Mucosa of stomach (tissue), 1 donor: ENCODE measurements around the gene FTL.

ENCODE experiments used
- H3K27me3 ChIP-seq: one replicate; pipeline ENCODE4 v1.7.0; 2013; ENCODE audit warnings: mild to moderate bottlenecking, low read length; ENCODE audit not compliant: control insufficient read depth, insufficient read depth
- H3K36me3 ChIP-seq: one replicate; pipeline ENCODE4 v1.7.0; 2013; ENCODE audit warnings: low read length; ENCODE audit not compliant: control insufficient read depth, insufficient read depth
- H3K4me1 ChIP-seq: one replicate; pipeline ENCODE4 v1.7.0; 2013; ENCODE audit warnings: mild to moderate bottlenecking, low read length; ENCODE audit not compliant: control insufficient read depth, insufficient read depth
- H3K4me3 ChIP-seq: one replicate; pipeline ENCODE4 v1.7.0; 2013; ENCODE audit warnings: low read length
- H3K9ac ChIP-seq: one replicate; pipeline ENCODE4 v1.7.0; 2013; ENCODE audit warnings: mild to moderate bottlenecking, low read length, moderate library complexity
- H3K9me3 ChIP-seq: one replicate; pipeline ENCODE4 v1.7.0; 2013; ENCODE audit warnings: mild to moderate bottlenecking, low read length, moderate library complexity; ENCODE audit not compliant: control insufficient read depth
- donor health status: Pancreatic carcinoma.

The FTL gene

DNA sequence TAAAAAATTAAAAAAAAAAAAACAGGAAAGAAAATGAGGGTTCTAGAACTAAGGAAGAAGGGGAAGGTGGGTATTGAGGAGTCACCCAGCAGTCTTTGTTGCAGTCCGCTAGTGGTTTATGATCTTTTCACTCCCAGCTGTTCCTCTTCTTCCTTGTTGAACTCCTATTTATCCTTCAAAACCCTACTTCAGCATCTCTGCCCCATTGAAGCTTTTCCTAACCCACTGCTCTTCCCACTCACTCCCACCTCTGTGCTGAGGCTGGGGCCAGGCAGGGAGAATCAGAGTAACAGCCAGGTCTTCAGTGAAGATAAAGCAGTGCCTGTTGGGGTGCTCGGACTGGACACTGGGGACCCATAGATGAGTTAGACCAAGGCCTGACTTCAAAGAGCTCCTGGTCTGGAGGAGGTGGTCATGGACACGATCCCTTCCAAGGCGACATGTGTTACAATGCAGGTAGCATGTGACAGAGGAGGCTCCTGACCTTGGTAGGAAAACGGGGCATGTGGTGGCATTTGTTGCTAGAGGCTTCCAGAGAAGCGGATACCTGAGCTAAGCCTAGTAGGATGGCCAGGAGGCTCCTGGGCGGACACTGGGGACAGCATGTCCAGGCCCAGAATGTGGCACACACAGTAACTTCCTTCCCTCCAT lies 40.0 kb downstream of the FTL start:
- H3K4me1 ChIP-seq: no peaks in the 10 kb centered on the region
- no peak overlapping the region for H3K4me3 ChIP-seq
- no peaks in the 10 kb centered on the region for H3K9me3 ChIP-seq
- H3K36me3 ChIP-seq: no peaks in the 10 kb centered on the region
- H3K27me3 ChIP-seq: no peaks in the 10 kb centered on the region
- H3K9ac ChIP-seq: no peak overlapping the region

DNA sequence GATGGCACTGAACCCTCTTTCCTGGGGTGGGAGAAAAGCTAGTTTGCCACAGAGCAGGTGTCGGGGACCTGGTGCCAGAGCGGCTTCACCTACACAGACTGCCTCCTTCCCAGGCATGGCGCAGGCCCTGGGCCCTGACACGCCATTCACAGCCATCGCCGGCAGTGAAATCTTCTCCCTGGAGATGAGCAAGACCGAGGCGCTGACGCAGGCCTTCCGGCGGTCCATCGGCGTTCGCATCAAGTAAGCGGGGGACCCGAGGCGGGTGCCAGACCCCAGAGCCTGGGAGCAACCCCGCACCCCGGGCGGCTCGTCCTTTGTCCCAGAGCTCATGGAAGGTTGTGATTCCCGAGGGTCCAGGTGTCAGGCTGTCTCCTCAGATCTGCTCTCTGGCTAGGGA lies 41.8 kb downstream of the FTL start:
- Histone ChIP-seq H3K9me3 (no peaks in the 10 kb centered on the region), H3K27me3 (no peaks in the 10 kb centered on the region), H3K4me3 (no peak overlapping the region), H3K9ac (no peak overlapping the region), H3K36me3 (no peaks in the 10 kb centered on the region), H3K4me1 (no peaks in the 10 kb centered on the region)

DNA sequence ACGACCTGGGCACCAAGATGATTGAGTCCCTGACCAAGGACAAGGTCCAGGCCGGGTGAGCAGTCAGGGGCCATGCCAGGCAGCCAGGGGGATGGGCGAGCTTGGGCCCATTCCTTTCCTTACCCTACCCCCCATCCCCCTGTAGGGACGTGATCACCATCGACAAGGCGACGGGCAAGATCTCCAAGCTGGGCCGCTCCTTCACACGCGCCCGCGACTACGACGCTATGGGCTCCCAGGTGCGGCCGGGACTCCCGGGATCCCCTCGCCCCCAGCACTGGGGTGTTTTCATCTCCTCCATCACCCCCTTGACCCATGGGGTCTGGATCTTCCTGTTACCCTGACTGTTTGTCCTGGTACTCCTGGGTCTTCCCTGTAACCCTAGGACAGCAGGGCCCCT lies 44.7 kb downstream of the FTL start:
- H3K9ac ChIP-seq: no peak overlapping the region
- no peaks in the 10 kb centered on the region for H3K27me3 ChIP-seq
- H3K4me3 ChIP-seq: no peak overlapping the region
- no peaks in the 10 kb centered on the region for H3K4me1 ChIP-seq
- no peaks in the 10 kb centered on the region for H3K9me3 ChIP-seq
- no peaks in the 10 kb centered on the region for H3K36me3 ChIP-seq

DNA sequence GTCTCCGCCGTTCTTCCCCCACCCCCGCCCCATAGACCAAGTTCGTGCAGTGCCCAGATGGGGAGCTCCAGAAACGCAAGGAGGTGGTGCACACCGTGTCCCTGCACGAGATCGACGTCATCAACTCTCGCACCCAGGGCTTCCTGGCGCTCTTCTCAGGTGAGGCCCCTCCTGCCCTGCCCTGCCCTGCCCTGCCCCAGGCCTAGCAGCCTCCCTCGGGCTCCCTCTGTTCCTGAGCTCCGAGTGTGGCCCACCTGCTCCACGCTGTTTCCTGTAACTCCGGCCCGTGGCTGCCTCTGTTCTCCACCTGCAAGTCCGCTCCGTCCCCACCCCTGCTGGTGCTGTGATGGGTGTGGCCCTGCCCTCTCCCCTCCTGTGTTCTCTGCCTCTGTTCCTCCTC lies 45.3 kb downstream of the FTL start:
- Histone ChIP-seq H3K4me1 (no peaks in the 10 kb centered on the region), H3K9ac (no peak overlapping the region), H3K9me3 (no peaks in the 10 kb centered on the region), H3K27me3 (no peaks in the 10 kb centered on the region), H3K36me3 (no peaks in the 10 kb centered on the region), H3K4me3 (no peak overlapping the region)

DNA sequence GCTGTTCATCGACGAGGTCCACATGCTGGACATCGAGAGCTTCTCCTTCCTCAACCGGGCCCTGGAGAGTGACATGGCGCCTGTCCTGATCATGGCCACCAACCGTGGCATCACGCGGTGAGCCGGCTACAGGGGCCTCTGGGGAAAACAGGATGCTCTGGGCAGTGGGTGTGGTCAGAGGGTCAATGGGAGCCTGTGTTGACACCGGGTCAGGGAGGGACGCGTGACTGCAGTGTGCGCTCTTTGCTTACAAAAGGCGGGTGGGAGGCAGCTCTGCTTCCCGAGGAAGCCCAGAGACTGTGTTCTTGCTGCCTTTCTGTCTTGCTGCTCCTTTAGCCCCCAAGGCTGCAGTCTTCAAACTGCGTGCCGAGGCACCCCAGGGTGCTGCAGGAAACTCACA lies 46.1 kb downstream of the FTL start:
- Histone ChIP-seq H3K9me3 (no peaks in the 10 kb centered on the region), H3K4me3 (no peak overlapping the region), H3K36me3 (no peaks in the 10 kb centered on the region), H3K4me1 (no peaks in the 10 kb centered on the region), H3K27me3 (no peaks in the 10 kb centered on the region), H3K9ac (no peak overlapping the region)

DNA sequence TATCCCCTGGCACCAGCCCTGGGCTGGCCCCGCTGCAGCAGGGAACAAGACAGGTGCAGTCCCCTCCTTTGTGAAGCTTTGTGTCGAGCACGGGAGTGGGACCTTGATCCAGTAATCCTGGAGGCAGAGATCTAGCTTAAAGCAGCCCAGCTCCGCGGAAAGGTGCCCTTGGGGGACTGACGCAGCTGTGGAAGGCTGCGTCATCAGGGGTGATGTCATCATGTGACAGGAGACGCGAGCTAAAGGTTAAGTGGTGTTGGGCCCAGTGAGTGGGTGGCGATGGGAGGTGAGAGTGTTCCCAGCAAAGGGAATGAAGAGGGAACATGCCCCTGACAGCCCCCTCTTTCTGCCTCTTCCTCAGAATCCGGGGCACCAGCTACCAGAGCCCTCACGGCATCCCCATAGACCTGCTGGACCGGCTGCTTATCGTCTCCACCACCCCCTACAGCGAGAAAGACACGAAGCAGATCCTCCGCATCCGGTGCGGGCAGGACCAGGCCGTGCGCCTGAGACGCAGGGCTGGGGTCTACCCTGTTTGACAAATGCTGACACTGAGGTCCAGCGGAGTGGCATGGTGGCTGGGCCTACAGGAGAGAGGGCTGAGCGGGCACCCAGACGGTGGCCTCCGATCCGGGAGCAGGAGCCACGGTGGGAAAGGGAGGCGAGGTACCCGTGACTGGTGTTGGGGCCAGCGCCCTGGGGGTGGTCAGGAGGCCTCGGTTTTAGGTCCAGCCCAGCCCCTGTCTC lies 49.2 kb downstream of the FTL start:
- H3K9ac ChIP-seq: no peak overlapping the region
- no peaks in the 10 kb centered on the region for H3K9me3 ChIP-seq
- peaks cover 9% of the 10 kb centered on the region for H3K27me3 ChIP-seq
- H3K36me3 ChIP-seq: no peaks in the 10 kb centered on the region
- peaks cover 9% of the 10 kb centered on the region for H3K4me1 ChIP-seq
- H3K4me3 ChIP-seq: no peak overlapping the region

DNA sequence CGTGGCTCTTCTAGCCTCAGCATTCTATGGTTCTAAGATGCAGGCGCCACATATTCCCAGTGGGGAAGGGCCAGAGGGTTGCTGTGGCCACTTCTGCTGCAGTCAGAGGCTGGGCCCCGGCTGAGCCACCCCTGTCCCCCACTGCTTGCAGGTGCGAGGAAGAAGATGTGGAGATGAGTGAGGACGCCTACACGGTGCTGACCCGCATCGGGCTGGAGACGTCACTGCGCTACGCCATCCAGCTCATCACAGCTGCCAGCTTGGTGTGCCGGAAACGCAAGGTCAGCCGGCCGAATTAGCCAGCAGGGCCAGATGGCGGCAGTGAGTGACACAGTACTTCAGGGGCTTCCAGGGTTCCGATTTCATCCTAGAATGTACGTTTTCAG lies 49.8 kb downstream of the FTL start:
- Histone ChIP-seq H3K4me3 (no peak overlapping the region), H3K9ac (no peak overlapping the region), H3K27me3 (peaks cover 13% of the 10 kb centered on the region), H3K9me3 (no peaks in the 10 kb centered on the region), H3K36me3 (no peaks in the 10 kb centered on the region), H3K4me1 (peaks cover 14% of the 10 kb centered on the region)

DNA sequence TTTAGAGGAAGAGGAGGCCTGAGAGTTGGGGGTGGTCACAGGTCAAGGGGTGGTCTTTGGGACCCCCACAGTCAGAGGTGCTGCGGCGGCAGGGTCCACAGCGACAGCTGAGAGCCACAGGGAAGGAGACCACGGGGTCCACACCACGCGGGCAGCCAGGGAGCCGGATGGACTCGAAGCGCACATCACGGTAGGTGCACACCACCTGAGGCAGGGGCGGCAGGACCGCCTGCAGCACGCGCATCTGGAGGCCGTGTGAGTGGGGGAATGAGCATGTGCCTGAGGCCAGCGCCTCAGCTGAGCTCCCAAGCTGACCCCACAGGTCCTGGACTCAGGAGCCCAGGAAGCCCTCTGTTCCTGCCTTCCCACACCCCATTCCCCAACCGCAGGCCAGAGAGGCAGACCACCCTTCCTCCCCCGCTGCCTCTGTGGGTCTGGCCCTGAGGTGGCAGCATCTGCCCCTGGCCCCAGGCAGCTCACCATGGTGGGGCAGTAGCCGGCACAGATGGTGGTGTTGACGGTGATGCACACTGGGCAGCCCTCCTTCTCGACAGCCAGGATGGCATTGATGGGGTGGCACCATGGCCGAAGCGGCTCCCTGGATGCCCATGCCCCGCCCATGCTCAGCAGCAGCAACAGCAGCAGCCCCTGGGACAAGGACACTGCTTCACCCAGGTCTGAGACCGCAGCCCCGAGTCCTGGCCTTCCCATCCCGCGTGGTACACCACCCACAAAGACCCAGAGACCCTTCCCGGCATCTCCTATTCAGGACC lies 51.1 kb downstream of the FTL start:
- Histone ChIP-seq H3K9me3 (no peaks in the 10 kb centered on the region), H3K4me1 (peaks cover 15% of the 10 kb centered on the region), H3K9ac (no peak overlapping the region), H3K36me3 (no peaks in the 10 kb centered on the region), H3K27me3 (peaks cover 26% of the 10 kb centered on the region), H3K4me3 (no peak overlapping the region)
